ENCODE measurements around the gene DIP2C. TPM values are rescaled to one million over a fixed set of nuclear protein-coding genes. Genes with fewer than 3 reads are reported as not detected.
A peak's percentile ranks its signal among the peaks of the same experiment; 100 is the strongest.

DIP2C gene
- polyA plus RNA-seq, 12 donors, result 18.1 to 31.7 (median 26.1) TPM; not detected in 1

GRCh38 chr10:244227-244626 is 445.2 kb downstream of the DIP2C start:
- DNase-seq, result no peak

- peak; percentile 30 for DNase-seq
Observed at GRCh38 chr10:241966-242643, 447.4 kb downstream of the DIP2C start.

GRCh38 chr10:241451-241850 is 448.0 kb downstream of the DIP2C start:
- peak; percentile 41 for DNase-seq

GRCh38 chr10:239109-239508 is 450.4 kb downstream of the DIP2C start:
- no peak for DNase-seq

GRCh38 chr10:235915-236314 is 453.6 kb downstream of the DIP2C start:
- no peak for DNase-seq

GRCh38 chr10:234708-235406 is 454.6 kb downstream of the DIP2C start:
- no peak for DNase-seq

GRCh38 chr10:232878-233277 is 456.6 kb downstream of the DIP2C start:
- DNase-seq, result no peak

- no peak for DNase-seq
Observed at GRCh38 chr10:232061-232460, 457.4 kb downstream of the DIP2C start.

GRCh38 chr10:230758-231157 is 458.7 kb downstream of the DIP2C start:
- no peak for DNase-seq

GRCh38 chr10:228366-228765 is 461.1 kb downstream of the DIP2C start:
- DNase-seq, result no peak

- DNase-seq, result no peak
Observed at GRCh38 chr10:227014-227413, 462.5 kb downstream of the DIP2C start.

GRCh38 chr10:226018-226417 is 463.4 kb downstream of the DIP2C start:
- DNase-seq, result no peak

- DNase-seq, result no peak
Observed at GRCh38 chr10:224571-224970, 464.9 kb downstream of the DIP2C start.

Other genes with a start within 250 kb of the DIP2C start
- 10 to 100 TPM in 11 of 12 donors, not detected in 1; 47.1 to 99.8 (median 66.7) TPM for gene LARP4B, start 242.0 kb upstream of the DIP2C start, polyA plus RNA-seq (ENCODE audit: insufficient read length in 12 of 12)

Measured in muscle of arm (tissue), 12 donors.